GM19238 (cell line): ENCODE data around the gene UBE3C.

Source experiments
- DNase-seq: peaks from one replicate; pipeline ENCODE4 v3.0.0; 2011; ENCODE audit warnings: low spot score; ENCODE audit not compliant: insufficient read length

Gene UBE3C

DNA sequence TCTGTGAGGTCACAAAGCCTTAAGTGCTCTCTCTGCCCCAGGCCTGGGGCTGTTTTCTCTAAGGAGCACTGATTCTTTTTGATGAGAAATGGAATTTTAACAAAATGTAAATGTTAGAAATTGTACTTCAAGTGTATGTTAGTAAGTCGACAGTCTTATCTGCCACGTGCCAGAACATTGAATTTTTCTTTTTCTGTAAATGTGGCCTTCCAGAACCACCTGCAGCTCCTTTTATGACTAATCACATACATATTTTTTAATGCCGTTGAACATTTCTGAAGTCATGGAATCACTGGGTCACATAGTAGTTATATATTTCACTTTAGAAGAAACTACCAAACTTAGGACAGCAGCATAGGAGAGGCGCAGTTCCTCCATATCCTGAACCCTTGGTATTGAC is 38.0 kb downstream of the UBE3C start:
- DNase-seq, result no peak

DNA sequence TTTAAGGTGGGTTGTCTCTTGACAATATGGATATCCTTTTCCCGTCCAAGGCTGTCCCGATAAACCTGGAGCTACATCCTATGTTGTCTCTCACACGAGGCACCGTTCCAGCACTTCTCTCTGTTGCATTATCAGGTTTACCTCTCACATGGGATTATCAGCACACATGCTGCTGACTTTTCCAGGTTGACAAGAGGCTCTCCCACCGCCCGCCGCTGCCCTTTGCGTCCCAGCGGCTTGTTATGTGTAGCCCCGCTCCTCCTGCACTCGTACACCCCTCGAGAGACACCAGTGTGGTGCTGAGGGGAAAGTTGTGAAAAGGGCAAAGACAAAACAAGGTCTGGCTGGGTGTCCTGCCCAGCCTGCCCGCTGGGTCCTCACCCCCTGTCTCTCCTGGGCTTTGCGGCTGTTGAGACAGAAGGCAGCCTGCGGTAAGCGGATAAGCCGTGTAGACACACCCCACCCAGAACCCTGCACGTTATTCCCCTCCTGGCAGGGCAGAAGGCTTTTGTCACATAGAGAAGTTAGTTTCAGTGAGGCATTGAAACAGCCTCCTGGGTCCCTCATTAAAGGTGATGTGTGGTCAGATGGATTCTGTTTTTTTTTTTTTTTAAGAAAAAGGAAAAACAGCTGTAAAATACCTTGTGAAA is 38.7 kb downstream of the UBE3C start:
- DNase-seq, result no peak

DNA sequence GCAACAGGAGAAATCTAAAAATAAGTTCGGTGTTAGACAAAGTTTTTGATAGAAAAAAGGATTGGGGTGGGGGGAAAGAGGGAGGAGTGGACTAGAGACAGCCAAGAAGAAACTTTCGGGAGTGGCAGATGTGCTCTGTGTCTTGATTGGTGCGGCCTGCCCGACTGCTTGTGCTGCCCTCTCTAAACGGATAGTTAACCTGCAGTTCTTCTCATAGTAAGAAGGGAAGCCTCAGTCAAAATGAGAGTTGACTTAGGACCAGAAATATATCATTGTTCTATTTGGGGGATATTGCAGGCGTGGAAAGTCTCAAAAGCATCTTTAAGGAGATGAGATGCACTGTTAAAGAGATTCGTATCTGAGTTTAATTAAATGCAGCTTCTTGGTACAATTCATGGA is 39.3 kb downstream of the UBE3C start:
- no peak for DNase-seq

DNA sequence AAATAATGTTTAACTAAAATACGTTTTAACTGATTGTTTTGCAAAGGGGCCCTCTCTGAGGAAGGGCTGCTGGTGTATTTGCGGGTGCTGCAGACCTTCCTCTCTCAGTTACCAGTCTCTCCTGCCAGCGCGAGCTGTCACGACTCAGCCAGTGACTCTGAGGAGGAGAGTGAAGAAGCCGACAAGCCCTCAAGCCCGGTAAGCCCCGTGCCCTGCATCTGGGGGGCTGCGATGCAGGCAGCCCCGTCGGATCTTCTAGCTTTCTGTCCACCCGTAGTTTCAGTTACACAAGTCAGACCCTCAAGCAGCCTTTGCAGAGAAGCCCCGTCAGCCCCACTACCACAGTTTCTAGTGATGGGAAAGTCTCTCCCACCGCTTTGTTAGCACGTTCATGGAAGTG is 45.1 kb downstream of the UBE3C start:
- no peak for DNase-seq

DNA sequence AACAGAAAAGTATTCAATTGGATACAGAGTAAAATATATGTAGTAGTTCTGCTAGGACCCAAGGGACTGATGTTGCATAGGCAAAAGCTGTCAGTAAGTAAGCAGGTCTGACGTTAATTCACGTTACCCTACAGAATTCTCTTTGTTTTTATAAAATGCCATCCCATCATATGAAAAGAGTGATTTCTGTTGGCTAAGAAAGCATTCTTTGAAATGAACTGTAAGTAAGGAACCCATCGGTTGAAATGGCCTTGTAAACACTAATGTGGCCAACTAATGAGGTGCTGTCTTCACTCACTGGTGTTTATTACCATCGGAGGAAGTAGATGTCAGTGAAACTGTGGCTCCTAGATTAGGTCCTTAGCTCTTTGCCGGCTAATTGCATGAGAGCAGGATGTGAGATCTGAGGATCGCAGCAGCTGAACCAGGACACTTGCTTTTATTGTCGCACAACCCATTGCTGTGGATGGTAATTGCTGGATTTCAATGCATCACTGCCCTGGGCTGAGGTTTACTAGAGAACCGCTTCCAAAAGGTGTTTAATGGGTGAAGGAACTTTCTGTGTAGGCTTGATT is 49.5 kb downstream of the UBE3C start:
- DNase-seq, result no peak

DNA sequence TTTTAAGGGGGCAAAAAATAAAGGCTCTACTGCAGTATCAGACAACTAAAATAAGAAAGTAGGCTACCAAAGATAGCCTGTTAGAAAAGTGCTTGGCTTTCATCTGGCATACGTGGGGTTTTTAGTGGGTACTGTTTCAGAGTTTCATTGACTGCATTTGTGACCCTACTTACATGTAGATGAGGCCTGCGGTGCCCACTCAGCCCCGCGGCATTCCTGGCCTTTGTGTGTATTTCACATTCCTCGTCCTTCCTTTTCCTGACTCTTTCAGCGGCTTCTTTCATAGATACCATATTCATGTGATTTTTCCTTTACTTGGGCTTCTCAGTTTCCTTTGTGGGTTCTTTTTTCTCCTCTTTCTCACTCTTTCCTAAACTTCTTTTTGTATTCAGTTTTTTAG is 50.7 kb downstream of the UBE3C start:
- no peak for DNase-seq

DNA sequence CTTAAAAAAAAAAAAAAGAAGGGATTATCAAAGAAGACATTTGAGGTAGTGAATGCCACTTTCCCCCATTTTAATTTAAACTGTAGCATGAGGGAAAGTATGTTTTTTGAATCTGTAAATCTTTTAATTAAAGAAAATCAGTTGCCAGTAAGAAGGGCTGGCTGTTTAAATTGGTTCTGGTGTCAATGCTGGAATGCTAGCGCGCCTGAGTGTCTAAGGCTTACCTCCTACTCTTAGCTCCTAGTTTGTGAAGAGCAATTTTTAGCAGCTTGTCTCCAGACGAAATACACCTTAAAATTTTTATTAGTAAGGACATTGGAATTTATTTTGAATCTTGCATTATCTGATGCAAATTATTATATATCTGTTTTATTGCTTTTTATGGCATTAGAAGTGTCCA is 54.1 kb downstream of the UBE3C start:
- DNase-seq, result no peak

DNA sequence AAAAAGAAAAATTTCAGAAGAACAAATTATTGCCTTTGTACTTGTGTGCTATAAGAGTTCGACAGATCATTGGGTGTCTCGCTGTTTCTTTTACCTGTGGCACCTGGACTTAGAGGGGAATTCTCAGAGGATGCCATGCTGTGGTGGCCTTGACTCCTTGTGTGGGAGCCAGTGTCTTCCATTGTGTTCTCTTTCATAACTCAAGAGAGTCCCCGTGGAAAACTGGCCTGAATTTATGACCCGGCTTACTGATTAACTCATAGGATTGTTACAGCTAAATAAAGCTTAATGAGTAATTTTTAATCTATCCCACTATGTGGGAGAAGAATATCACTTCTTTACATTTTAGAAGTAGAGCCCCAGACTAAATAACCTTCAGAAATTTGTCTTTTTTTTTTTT is 54.5 kb downstream of the UBE3C start:
- DNase-seq, result no peak

DNA sequence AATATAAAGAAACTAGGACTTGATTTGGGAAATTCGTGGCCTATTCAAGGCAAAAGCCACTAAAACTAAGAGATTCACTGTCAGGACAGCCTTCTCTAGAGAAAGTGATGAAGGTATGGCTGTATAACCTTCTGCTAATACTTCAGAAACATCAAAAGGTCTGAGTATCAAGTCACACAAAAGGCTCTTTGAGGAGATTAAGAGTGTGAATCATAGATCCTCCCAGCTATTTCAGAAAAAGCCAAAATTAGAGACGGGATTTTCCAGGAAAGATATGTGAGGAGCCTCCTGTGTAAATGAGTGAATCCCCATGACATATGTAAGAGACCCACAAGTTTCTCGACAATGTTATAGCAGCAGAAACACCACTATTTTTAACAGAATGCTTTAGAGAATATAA is 56.2 kb downstream of the UBE3C start:
- no peak for DNase-seq

DNA sequence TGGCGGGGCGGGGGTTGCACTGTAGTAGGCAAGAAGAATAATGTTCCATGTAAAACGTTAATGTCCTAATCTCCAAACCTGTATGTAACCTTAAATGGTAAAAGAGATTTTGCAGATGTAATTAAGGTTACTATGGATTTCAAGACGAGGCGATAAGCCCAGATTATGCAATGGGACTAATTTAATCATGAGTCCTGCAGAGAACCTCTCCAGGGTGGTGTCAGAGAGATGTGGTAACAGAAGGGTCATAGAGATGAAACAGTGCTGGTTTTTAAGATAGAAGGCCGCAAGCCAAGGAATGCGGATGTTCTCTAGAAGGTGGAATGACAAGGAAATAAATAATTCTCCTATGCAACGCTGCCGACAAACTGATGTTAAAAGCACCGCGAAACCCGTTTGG is 57.1 kb downstream of the UBE3C start:
- no peak for DNase-seq

DNA sequence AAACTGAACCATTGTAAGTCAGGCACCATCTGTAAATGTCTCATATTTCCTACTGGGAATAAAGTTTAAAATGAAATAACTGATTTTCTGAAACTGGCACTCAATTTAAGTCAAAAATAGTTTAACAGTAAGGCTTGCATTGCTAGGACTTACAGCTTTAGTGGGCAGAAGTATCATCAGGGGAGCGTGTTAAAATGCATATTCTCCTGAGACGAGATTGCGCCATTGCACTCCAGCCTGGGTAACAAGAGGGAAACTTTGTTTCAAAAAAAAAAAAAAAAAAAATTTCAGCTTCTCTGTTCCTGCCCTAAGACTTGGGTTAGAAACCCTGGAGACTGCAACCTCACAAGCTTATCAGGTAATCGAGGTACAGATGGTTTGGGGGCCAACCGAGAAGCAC is 65.4 kb downstream of the UBE3C start:
- DNase-seq, result no peak

DNA sequence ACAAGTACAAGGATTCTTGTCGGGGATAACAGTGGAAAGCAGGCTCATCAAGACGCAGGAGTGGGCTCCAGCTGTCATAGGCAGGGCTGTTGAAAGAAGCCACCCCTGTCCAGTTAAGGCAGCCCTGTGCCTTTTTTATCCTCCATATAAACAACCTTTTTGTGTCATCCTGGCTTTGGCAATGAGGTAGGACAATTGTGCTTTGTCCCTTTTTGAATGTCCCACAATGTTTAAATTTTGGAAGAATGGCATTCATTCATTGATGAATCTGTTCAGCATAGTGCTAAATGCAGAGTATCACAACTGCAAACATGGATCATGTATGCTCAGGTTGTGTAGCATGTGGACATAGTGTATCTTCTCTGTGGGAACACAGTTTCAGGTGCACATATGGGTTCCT is 66.7 kb downstream of the UBE3C start:
- DNase-seq, result no peak

DNA sequence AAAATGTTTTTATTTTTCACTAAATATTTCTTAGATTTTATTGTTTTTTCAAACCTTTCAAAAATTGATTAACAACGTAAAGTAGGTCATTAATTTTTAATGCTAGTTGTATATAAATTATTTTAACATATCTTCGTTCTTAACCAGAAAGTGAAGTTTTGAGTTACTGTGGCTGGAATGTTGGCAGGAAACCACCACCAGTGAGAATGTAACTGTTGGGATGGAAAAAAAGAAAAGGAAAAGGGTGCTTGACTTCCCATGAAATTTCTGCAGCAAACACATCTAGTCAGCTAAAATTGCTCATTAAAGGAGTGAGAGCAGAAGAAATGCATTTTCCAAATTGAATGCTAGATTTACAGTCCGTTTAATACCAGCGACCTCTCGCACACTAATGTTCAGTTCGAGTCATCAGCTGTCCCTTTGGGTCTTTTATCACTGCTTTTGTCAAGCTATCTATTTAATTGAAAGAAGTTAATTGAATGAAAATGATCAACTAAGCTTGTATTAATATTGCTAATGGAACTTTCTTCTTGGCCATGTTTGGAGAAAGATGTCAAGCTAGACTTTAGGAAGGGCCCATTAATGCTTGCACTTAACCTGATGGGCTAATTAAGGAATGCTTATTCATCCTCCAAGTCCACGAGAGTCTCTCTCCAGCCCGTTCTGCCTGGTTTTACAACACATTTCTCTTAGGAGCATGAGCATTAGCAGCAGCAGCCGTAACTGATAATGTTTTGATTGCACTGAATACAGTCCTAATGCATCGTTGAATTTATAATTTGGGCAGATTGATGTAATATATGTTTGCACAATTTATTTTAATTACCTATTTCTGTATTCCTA is 70.1 kb downstream of the UBE3C start:
- no peak for DNase-seq

DNA sequence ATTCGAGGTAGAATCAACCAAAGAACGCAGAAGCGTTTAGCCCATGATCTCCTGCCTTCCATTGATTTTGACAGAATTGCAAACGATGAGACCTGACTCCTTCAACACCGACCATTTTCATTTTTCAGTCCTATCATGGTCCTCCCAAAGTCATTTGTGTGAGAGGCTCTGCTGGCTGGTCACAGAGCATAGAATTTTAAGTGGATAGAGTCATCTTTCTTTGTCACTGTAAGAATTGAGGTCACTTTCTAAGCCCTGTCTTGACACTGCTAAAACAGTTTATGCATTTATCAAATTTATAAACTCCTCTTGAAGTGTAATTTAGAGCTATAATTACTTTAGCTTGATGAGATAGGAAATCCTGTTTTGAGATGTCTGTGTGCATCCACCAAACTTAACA is 72.0 kb downstream of the UBE3C start:
- no peak for DNase-seq

DNA sequence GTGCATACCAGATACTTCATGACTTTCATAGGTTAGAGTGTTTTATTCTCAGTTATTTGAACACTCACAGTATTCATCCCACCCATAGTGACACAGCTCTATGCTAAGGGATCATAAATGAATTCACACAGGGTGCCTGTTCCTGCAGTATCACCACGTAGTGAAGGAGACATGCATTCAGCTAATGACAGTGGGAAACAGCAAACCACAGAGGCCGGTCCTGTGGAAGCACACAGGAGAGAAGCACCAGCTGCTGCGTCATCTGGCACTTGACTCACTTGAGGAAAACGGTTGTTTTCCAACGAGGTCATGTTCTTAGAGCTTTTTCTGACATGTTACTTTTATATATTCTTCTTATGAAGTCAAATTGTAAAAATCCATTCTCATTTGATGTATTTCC is 73.0 kb downstream of the UBE3C start:
- DNase-seq, result no peak

DNA sequence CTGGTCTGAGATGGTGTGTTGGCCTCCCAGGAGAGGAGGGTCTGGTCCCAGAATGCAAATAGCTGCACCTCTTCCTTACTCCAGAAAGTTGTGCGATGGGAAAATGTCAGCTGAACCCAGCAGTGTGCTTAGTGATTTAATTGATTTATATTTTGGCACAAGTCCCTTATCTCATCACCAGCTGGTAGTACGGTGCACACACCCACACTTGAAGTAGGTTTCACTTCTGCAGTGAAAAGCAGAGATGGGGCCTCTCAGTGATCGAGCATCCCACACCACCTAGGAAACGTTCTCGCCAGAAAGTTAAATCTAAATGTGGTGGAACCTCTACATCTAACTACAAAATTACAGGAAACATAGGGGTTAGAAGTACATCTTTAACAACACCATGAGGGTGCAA is 80.4 kb downstream of the UBE3C start:
- DNase-seq, result no peak

DNA sequence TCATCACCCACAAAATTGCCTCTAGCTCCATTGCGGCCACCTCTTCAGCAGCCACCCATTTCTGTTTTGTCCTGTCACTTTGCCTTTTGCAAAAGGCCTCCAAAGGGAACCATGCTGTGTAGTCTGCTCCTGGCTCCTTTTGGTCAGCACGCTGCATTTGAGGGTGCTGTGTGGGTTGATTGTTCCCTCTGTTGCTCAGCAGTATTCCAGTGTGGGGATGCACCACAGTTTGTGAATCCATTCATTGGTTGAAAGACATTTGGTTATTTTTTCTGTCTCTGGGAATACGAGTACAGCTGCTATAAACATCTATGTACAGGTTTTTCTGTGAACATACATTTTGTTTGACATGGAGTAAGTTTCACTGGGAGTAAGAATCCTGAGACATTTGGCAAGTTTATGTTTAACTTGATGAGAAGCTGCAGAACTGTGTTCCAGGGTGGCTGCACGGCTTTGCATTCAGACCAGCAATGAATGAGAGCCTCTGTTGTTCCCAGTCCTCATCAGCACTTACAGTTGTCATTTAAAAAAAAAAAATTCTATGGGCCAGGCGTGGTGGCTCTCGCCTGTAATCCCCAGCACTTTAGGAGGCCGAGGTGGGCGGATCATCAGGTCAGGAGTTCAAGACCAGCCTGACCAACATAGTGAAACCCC is 82.3 kb downstream of the UBE3C start:
- DNase-seq, result no peak

DNA sequence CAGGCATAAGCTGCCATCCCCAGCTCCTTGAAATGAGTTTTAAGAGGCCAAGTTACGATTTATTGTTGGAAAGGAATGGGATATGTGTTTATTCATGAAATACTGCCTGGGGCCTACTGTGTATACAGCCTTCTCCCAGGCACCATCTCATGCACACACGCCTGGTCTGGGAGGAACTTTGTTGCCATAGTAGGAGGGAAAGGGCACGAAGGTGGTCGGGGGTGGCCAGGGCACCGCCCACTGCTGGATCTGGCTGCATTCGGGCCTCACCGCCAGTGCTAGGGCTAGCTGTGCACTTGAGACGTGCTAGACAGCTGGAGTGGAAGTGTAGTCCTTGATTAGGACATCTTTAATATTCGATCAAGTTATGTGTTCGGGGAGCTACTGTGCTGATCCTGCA is 84.0 kb downstream of the UBE3C start:
- DNase-seq, result no peak

DNA sequence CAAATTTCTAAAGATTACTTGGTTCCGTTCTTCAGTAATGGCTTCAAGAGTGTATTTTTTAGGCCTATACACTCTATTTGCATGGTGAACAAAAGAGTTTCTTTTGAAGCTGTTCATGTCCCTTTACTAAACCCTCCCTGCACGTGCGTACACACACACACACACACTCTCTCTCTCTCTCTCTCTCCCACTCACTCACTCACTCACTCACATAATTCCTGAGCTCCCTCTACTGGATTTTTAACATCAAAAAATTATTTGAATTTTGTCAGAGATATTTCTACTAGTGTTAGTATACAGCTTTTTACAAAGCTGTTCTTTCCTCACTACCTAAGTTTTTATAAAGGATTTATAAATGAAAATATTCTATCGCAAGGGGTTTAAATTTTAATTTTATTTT is 85.9 kb downstream of the UBE3C start:
- DNase-seq, result no peak

DNA sequence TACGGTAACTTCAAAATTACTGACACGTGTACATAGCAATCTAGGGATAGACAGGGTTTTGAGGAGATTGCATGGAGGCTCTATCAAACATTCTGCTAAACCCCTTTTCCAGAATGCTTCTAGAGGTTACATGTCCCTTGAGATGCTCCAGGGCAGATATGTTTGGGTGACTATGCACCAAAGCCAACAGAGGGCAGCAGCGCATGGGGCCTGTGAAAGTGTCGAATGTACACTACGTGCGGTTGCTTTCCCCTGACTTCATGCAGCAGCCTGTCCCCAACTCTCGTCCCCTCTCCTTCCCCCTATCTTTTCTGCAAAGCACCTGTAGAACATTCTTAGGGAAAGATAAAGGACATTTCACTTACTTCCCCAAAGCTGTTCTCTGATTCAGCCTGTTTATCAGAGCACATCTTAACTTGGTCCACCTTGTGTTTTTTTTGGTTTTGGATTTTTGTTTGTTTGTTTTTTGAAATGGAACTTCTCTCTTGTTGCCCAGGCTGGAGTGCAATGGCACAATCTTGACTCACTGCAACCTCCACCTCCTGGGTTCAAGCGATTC is 90.2 kb downstream of the UBE3C start:
- DNase-seq, result no peak

DNA sequence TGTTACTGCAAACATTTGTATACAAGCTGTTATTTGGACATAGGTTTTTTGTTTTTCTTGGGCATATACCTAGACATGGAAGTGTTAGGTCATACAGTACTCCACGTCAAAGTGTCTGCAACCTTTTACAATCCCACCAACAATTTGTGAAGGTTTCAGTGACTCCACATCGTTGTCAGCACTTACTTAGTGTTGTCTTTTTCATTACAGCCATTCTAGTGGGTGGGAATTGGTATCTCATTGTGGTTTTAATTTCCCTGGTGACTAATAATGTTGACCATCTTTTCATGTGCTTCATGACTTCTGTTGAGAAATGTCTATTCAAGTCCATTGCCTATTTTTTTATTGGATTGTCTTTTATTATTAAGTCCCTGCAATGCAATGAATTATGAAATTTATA is 95.0 kb downstream of the UBE3C start:
- no peak for DNase-seq

DNA sequence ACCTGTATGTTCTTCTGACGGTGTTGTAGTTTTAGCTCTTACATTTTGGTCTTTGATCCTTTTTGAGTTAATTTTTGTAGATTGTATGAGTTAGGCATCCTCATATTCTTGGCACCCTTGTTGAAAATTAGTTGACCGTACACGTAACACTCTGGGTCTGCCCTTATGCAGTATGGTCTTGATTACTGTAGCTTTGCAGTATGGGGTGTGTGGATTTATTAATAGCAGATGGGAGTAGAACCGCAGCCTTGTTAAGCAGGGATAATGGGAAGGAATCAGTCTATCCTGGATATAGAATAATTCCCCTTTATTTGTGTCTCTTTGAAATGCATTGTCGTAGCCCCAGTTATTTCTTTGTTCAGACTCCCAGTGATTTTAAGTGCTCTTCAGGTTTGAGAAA is 95.5 kb downstream of the UBE3C start:
- no peak for DNase-seq
